K562 treated with DMSO at 1 percent for 4 hours (cell line): ENCODE measurements around the gene ALDH8A1. TPM values are rescaled to one million over a fixed set of nuclear protein-coding genes. Genes with fewer than 3 reads are reported as not detected.

ENCODE experiments used
- total RNA-seq: library from RNA; unstranded; fragments of 300-600 nt; gene quantifications from 2 replicates; pipeline ENCODE4 v1.2.3, GENCODE V29; 2022; ENCODE audit not compliant: insufficient read depth

The ALDH8A1 gene, protein sequence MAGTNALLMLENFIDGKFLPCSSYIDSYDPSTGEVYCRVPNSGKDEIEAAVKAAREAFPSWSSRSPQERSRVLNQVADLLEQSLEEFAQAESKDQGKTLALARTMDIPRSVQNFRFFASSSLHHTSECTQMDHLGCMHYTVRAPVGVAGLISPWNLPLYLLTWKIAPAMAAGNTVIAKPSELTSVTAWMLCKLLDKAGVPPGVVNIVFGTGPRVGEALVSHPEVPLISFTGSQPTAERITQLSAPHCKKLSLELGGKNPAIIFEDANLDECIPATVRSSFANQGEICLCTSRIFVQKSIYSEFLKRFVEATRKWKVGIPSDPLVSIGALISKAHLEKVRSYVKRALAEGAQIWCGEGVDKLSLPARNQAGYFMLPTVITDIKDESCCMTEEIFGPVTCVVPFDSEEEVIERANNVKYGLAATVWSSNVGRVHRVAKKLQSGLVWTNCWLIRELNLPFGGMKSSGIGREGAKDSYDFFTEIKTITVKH
- total RNA-seq: 3.3 TPM in 1 of 2 replicates, not detected in the other

DNA sequence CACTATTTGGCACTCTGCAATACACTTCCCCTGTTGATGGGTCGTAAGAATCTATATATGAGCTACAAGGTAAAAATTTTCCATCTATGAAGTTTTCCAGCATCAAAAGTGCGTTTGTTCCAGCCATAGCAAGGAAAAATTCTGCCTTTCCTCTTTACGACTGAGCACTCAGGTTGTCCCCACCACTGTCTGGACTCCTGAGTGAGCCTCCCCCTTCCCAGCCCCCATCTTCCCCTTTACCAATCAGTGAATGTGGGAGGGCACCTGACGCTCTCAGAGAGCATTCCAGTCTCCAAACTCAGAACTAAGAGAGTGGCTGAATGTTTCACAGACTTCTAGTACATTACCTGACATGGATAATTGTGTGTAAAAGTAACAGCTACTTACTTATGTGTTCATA, at the start of gene ALDH8A1:
ALDH8A1 (minus strand) TSS at position 175 of the 400 bp plus-strand sequence; CDS start at position 127, 48 bp downstream.

Other genes with a start within 250 kb of the ALDH8A1 start
- gene HBS1L, start 104.7 kb upstream of the ALDH8A1 start, total RNA-seq: 68.0 and 72.5 TPM in 2 replicates
- gene MYB, start 231.2 kb upstream of the ALDH8A1 start, total RNA-seq: 24.0 and 31.5 TPM in 2 replicates